CD4-positive, alpha-beta T cell treated with Interleukin-6 for 4 hours (primary cell): ENCODE data around the gene GNAI2.
"Not testable (repeated sequence)": the region's sequence is repeated elsewhere in the genome, so short reads cannot be mapped to it uniquely, and the experiment has no call there.

Experiments
- DNase-seq: peaks from one replicate; pipeline ENCODE4 v3.0.0-alpha.2; 2020; ENCODE audit warnings: mixed read lengths

GNAI2 gene

DNA sequence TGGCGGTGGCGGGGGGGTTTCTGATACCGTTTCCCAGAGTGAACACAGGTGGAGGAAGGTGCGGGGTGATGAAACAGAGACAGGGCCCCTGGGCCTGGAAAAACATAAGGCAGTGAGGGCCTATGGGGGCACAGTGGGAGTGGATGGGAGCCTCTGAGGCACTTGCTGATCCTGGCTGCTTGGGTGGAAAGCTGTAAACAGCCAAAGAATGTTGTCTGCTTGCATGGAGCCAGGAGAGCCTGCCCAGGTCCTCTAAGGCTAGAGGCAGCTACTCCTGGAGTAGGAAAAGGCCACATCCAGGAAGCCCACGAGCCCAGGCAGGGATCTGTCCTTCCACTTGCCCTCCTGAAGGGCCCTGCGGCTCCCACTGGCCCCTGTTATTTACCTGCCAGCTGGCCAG lies 30.0 kb downstream of the GNAI2 start:
- DNase-seq, result no peak

DNA sequence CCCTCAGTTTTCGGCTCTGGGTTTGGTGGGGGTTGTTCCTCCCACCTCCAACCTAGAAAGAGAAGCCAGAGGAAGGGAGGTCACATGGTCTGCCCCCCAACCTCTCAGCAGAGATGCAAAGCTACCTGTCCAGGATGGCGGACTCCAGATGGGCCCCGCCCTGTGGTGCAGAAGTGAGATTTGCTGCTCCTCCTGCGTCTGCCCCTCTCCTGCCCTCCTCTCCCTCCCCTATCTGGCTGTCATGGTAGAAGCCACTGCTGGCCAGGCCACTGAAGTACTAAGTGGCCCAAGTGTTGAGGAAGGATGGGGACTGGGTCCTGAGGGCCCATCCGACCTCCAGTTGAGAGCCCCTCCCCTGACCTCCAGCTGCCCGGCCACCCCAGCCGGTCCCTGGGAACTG lies 30.8 kb downstream of the GNAI2 start:
- no peak for DNase-seq

DNA sequence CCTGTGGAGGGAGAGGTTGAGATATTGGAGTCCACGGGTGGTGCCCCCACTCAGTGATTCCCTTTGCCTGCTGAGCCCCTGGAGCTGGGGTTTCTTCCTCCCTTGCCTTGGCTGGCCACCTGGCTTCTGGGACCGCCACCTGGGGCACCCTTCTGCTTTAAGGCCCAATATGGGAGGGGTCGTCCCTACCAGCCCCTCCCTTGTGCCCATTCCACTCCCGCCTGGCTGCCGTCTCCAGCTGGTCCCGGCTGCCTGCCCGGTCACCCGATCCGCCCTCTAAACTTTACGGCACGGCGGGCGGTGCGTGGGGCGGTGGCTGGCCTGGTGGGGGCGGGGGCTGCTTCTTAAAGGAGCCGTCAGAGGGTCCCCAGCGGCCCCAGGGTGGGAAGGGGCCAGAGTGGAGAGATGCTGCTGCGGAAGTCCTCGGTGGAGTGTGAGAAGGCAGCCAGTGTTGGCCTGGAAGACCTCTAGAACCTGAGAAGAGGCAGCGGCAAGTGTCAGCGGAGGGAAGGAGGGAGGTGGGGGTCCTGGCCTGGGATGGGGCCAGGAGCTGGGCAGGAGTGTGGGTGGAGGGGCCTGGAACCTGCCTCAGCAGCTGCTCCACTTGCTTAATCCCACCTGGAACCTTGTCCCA lies 31.4 kb downstream of the GNAI2 start:
- no peak for DNase-seq

DNA sequence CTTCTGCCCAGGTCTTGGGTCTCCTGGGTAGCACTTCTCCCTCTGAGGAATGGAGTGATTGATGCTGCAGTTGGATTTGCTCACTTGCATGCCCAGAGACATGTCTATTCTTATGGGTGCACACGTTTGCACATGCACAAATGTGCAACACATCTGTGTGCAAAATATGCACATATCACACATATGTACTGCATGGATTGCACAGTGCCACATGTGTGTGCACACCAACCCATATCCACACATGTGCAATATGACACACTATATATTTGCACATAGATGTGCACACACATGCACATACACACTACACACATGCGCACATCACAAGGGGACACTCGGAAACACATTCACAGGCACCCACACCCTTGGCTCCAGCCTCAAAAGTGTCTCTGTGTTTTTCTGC lies 32.3 kb downstream of the GNAI2 start:
- DNase-seq, result no peak

DNA sequence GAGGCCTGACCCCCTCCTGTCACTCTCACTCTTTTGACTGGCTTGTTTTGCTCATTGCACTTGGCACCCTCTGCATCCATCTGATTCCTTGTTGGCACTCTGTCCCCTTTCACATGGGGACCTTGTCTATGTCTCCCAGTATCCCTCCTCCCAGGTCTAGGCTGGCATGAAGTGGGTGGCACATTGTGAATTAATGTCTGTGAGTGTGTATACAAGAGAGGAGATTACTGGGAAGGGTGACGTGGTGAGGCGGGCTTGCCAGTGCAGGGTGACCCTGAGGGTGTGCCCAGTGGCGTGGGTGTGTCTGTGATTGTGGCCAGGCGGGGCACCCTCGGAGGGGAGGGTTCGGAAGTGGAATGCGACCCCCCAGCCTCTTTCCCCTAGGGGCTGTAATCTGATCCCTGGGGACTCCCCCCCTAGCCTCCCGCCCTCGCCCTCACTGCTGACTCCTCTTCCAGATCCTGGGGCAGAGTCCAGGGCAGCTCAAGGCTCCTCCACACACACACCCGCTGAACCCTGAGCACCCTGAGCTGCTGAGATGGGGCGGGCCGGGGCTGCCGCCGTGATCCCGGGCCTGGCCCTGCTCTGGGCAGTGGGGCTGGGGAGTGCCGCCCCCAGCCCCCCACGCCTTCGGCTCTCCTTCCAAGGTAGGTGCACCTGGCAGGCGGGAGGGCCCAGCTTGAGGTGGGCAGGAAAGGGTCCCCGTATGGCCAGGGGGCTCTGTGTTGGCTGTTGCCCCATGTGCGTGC lies 32.9 kb downstream of the GNAI2 start, which contains the start of gene SEMA3B:
Gene SEMA3B, plus strand, starts transcription at position 445 of the 749 bp plus-strand sequence. Its CDS starts 94 bp downstream, at position 539.
- no peak for DNase-seq

DNA sequence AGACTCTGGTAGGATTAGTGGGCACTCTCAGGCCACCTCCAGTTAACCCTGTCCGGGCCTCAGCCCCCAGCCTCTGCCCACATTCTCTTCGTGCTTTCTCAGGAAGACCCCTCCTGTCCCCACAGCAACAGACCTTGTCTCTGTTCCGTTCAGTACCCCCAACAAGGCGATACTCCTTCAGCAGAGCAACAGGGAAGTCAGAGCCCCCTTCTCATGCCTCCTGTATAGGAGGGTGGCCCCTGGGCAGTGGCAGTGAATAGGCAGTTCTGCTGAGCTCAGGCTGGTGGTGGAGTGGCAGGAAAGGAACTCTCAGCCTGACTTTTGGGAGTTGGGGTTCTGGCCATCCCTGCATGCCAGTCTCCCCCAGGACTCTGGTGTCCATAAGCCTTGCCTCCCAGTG lies 33.5 kb downstream of the GNAI2 start:
- no peak for DNase-seq

DNA sequence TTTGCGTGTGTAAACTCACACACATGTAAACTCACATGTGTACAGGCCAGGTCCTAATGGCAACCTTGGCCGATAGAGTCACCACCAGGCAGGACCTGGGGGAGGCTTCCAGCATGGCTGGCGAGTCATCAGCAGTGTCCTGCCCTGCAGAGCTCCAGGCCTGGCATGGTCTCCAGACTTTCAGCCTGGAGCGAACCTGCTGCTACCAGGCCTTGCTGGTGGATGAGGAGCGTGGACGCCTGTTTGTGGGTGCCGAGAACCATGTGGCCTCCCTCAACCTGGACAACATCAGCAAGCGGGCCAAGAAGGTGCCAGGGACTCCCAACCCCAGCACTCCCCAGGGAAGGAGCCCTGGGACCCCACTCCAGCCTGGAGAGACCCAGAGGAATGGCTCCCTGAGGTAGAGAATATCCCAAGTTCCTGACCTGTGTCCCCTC lies 34.0 kb downstream of the GNAI2 start:
- DNase-seq, result no peak

DNA sequence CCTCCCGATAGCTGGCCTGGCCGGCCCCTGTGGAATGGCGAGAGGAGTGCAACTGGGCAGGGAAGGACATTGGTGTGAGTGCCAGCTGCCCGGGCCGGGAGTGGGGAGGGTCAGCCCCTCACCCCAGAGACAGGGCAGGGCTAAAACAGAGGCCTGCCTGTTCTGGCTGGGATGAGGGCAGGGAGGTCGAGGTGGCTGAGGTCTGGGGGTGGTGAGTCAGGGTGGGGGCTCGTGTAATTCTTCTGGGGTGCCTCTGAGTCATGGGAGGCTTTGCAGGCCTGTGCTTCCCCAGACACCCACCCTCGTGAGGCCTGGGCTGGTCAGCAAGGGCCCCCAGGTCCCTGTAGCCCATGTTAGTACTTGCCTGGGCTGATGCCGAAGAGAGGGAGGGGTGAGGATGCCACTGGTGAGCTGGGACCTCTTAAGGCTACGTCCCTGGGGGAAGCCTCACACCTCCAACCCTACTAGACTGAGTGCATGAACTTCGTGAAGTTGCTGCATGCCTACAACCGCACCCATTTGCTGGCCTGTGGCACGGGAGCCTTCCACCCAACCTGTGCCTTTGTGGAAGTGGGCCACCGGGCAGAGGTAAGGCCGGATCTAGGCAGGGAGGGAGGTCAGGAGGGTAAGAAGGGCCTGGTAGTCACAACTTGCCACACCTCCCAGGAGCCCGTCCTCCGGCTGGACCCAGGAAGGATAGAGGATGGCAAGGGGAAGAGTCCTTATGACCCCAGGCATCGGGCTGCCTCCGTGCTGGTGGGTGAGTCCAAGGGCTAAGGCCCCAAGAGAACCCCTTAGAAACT lies 34.6 kb downstream of the GNAI2 start:
- DNase-seq, result no peak

DNA sequence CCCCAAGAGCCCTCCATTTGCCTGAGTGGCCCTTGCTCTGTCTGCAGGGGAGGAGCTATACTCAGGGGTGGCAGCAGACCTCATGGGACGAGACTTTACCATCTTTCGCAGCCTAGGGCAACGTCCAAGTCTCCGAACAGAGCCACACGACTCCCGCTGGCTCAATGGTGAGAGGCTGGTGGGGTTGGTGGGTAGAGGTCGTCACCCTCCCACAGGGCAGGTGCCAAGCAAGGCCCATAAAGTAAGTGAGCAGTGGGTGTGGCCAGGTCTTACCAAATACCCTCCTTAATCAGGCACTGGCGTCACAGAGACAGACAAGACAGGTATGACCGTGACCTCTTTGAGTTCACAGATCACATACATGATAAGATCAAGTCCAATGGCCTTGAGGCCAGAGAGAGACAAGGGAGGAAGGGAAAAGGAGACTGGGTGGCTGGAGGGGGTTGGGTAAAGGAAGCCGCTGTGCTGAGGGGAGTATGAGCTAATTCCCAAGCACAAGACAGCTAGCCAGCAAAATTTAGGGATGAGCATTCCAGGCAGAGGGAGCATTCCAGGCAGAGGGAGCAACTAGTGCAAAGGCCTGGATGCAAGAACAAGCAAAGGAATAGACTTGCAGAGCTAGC lies 35.4 kb downstream of the GNAI2 start:
- no peak for DNase-seq

DNA sequence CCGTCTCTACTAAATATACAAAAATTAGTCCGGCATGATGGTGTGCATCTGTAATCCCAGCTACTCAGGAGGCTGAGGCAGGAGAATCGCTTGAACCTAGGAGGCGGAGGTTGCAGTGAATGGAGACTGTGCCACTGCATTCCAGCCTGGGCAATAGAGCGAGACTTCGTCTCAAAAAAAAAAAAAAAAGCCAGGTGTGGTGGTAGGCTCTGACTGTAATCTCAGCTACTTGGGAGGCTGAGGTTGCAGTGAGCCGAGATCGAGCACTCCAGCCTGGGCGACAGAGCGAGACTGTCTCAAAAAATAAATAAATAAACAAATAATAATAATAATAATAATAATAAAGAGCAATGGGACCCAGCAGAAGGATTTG lies 36.5 kb downstream of the GNAI2 start:
- not testable (repeated sequence) for DNase-seq

DNA sequence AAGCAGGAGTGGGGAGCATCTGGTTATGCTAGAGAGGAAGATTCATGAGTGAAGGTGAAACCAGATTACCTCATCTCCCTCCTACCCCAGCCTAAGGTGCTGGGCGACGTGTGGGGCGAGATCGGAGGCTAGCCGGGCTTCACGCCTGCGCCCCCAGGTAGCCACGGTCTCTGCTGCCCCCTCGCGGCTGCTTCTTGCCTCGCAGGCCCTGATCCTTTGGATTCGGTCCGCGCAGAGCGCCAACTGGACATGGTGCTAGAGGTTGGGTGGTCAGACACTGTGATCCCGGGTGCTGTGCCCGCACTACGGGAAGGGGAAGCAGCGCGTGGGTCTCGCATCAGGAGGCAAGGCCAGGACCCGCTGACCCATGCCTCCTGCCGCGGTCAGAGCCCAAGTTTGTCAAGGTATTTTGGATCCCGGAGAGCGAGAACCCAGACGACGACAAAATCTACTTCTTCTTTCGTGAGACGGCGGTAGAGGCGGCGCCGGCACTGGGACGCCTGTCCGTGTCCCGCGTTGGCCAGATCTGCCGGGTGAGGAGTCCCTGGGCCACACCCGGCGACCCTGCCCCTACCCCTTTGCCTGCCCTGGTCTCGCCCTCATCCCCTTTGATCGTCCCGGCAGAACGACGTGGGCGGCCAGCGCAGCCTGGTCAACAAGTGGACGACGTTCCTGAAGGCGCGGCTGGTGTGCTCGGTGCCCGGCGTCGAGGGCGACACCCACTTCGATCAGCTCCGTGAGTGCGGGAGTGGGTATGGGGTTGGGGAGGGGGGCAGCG lies 37.1 kb downstream of the GNAI2 start:
- DNase-seq, result peak; percentile 88

DNA sequence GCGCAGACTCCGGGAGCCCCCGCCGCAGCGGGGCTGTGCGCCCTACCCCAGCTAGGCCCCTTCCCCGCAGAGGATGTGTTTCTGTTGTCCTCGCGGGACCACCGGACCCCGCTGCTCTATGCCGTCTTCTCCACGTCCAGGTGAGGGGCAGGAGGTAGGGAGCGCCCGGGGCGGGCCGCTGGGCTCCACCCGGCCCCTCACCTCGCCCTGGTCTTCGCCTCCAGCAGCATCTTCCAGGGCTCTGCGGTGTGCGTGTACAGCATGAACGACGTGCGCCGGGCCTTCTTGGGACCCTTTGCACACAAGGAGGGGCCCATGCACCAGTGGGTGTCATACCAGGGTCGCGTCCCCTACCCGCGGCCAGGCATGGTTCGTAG lies 37.7 kb downstream of the GNAI2 start:
- no peak for DNase-seq

DNA sequence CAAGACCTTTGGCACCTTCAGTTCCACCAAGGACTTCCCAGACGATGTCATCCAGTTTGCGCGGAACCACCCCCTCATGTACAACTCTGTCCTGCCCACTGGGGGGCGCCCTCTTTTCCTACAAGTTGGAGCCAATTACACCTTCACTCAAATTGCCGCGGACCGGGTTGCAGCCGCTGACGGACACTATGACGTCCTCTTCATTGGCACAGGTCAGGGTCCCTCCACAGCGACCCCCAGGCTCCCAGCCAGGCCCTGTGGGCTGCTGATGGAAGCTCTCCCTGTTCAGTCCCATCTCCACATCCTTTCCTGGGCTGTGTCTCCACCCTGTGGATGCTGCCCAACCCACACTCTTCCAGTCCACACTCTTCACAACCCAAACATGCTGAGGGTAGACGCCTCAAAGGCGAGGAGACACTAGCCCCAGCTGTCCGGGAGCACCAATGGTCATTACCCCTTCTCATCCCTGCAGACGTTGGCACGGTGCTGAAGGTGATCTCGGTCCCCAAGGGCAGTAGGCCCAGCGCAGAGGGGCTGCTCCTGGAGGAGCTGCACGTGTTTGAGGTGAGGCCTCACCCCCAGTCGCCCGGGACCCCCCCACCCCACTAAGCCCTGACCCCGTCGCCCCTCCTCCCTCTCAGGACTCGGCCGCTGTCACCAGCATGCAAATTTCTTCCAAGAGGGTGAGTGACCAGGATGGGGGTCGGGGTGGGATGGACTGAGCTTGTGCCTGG lies 38.5 kb downstream of the GNAI2 start:
- DNase-seq, result peak; percentile 81

DNA sequence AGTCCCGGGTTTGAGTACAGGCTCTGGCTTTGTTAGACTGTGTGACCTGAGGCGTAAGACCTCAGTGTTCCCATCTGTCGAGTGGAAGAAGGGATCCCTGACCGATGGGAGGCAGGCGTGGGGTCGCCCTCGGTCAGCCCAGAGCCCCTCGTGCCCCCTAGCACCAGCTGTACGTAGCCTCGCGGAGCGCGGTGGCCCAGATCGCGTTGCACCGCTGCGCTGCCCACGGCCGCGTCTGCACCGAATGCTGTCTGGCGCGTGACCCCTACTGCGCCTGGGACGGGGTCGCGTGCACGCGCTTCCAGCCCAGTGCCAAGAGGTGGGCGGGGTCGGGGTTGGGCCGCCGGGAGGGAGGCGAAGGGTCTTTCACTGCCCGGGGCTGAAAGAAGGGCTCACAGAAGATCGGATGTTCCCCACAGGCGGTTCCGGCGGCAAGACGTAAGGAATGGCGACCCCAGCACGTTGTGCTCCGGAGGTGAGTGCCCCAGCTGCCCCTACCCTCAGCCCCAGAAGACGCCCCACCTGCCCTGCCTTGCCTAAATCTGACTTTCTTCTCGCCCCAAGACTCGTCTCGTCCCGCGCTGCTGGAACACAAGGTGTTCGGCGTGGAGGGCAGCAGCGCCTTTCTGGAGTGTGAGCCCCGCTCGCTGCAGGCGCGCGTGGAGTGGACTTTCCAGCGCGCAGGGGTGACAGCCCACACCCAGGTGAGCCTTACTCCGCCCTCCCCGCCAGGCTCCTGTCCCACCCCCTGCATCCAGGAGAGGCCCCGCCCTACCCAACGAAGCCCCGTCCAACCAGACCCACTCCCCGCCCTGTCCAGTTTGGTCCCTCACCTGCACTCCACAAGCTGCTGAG lies 39.4 kb downstream of the GNAI2 start:
- no peak for DNase-seq

DNA sequence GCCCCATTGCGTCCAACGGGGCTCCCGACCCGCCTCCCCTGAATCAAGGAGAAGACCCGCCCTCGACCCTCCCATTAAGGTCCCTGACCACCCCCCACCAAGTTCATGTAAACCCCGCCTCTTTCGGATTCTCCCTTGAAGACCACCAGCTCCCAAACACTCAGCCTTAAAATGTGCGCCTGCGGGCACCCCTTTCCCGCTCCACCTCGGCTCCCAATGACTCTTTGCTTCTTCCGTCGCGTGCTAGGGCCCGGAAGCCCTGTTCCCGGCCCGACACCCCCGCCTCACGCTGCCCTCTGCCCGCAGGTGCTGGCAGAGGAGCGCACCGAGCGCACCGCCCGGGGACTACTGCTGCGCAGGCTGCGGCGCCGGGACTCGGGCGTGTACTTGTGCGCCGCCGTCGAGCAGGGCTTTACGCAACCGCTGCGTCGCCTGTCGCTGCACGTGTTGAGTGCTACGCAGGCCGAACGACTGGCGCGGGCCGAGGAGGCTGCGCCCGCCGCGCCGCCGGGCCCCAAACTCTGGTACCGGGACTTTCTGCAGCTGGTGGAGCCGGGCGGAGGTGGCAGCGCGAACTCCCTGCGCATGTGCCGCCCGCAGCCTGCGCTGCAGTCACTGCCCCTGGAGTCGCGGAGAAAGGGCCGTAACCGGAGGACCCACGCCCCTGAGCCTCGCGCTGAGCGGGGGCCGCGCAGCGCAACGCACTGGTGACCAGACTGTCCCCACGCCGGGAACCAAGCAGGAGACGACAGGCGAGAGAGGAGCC lies 40.2 kb downstream of the GNAI2 start:
- no peak for DNase-seq

DNA sequence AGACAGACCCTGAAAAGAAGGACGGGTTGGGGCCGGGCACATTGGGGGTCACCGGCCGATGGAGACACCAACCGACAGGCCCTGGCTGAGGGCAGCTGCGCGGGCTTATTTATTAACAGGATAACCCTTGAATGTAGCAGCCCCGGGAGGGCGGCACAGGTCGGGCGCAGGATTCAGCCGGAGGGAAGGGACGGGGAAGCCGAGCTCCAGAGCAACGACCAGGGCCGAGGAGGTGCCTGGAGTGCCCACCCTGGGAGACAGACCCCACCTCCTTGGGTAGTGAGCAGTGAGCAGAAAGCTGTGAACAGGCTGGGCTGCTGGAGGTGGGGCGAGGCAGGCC lies 40.7 kb downstream of the GNAI2 start:
- DNase-seq, result no peak

DNA sequence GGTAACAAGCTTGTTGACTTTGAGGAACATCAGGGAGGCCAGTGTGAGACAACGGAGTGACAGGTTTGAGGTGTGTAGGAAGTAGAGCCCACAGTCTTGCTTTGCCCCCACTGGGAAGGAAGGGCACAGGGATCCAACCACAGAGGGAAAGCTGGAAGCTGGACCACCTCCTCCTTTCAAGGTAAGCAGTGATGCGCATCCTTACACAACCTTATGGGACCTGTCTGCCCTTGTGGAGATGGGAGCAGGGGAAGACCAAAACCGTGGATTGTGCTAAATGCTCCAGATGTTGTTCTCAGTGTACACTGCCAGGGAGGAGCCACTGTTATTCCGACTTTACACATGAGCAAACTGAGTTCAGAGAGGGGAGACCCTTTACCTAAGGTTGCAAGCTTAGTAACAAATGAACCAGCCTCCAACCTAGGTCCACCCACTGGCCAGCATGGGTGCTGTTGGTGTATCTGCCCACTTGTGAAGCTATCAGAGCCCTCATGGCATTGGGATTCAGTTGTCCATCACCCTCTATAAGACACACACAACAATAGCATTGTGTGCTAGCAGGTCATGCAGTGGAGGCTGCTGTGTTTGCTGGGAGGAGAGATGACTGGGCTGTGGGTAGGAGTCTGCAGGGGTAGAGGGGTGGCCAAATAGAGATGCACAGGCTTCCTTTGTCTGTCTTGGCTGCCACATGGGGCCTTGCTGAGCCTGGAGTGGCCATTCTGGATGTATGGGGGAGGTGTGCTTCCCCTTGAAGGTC lies 42.3 kb downstream of the GNAI2 start:
- DNase-seq, result no peak

DNA sequence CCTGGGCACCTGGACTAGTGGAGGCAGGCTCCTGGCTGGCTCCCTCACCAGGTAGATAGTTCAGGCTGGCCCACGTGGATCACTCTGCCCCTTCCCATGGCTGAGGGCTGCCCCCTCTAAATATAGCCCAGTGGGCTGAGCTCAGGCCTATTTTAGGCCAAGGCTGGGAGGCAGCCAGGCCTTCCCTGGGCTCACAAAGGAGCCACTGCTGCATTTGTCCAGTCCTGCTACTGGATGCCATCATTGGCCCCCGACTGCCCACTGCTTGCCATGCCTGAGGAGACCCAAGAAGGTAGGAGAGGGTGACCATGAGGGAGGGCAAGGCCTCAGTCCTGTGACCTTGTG lies 42.8 kb downstream of the GNAI2 start, which contains the start of gene LSMEM2:
Gene LSMEM2, plus strand, starts transcription at position 208 of the 345 bp plus-strand sequence. Its CDS starts 27 bp downstream, at position 235.
- no peak for DNase-seq
